A549 (cell line): ENCODE data around the gene TUBD1. TPM values are rescaled to one million over a fixed set of nuclear protein-coding genes. Genes with fewer than 3 reads are reported as not detected.

Source experiments
- ATAC-seq, 2 experiments: fragments of 200-7000 bp in 1 of 2; fragments of >200 bp in 1 of 2; cut with Nextera tagmentation in 1 of 2; cut with Tn5 transposase in 1 of 2; 3 replicates each; pipeline versions ENCODE4 v1.8.0 to v1.9.1; 2018 to 2020; ENCODE audit warnings: mild to moderate bottlenecking in 1 of 2, moderate library complexity in 1 of 2
- CTCF ChIA-PET: fragments of 300-600 bp; sonication (Branson Sonifier 250); formaldehyde crosslinking; extraction: SDS; loops from one replicate; lab custom pipeline; 2021; ENCODE audit warnings: antibody characterized with exemption, inconsistent platforms; lab: Yijun Ruan, JAX
- POLR2A ChIA-PET: fragments of 350-600 bp; formaldehyde crosslinking; extraction: SDS; loops from one replicate; lab custom pipeline; 2021; ENCODE audit warnings: antibody characterized with exemption, inconsistent platforms; lab: Yijun Ruan, JAX
- DNase-seq, 2 experiments: peaks; one replicate each; pipeline versions ENCODE4 v3.0.0 to v3.0.0-alpha.2; 2011 to 2016; ENCODE audit warnings: low read depth in 1 of 2, low spot score in 1 of 2
- FAIRE-seq: peaks from 2 replicates; lab custom pipeline; 2011; peaks lifted over from hg19 to GRCh38; lab: Jason Lieb, UNC
- H3K27ac ChIP-seq, 2 experiments: fragments of >200 bp; sonication (Bioruptor Twin); formaldehyde crosslinking; 3 replicates each; pipeline ENCODE4 v1.5.1; 2016 to 2017
- H3K4me1 ChIP-seq: fragments of >200 bp; sonication (Bioruptor Twin); formaldehyde crosslinking; 3 replicates; pipeline ENCODE4 v1.6.1; 2016
- H3K4me2 ChIP-seq: fragments of >200 bp; sonication (Bioruptor Twin); formaldehyde crosslinking; 3 replicates; pipeline ENCODE4 v1.6.1; 2016
- H3K4me3 ChIP-seq: fragments of >200 bp; sonication (Bioruptor Twin); formaldehyde crosslinking; 3 replicates; pipeline ENCODE4 v1.5.1; 2016
- H3K9me3 ChIP-seq: fragments of >200 bp; sonication (Bioruptor Twin); formaldehyde crosslinking; 3 replicates; pipeline ENCODE4 v1.6.1; 2016
- CEBPB ChIP-seq, 2 experiments: fragments of >200 bp in 1 of 2; sonication (Bioruptor Twin) in 1 of 2; formaldehyde crosslinking in 1 of 2; IDR thresholded peaks; 2 replicates each; pipeline ENCODE4 v1.6.1; 2012 to 2016
- HMGXB4 ChIP-seq: fragments of 250-450 bp; sonication (Bioruptor Pico); IDR thresholded peaks from 2 replicates; pipeline ENCODE4 v1.5.0; 2021; ENCODE audit warnings: mild to moderate bottlenecking, moderate library complexity, borderline replicate concordance
- WGBS: methylation state at CpG from one replicate; pipeline ENCODE4 v1.1.6; 2017; ENCODE audit errors: missing lambda C conversion rate; 5-methylcytosine and 5-hydroxymethylcytosine counted together
- polyA plus RNA-seq, 4 experiments: library from polyadenylated mRNA; depleted of rRNA in 3 of 4; stranded (reverse); fragments of >200 nt; fragmentation: RNase III in 1 of 4; extraction: RNeasy Plus Mini Kit Qiagen cat#74134 plus additional on column Dnase treatment in 1 of 4; gene quantifications; 2 replicates in 3 of 4; 3 replicates in 1 of 4; pipeline ENCODE4 v1.2.3, GENCODE V29; 2011 to 2017
- small RNA-seq, 6 experiments: library from RNA; depleted of rRNA; stranded (forward); fragments of <200 nt; gene quantifications; one replicate each; pipeline ENCODE3, GENCODE V24; 2012

Gene TUBD1
- polyA plus RNA-seq, 2 of the 4 experiments (the other 2 are of a cell fraction): 15.9 to 24.4 TPM

GRCh38 chr17:59810894-59811153 is 81.9 kb downstream of the TUBD1 start:
- TF ChIP-seq CEBPB (IDR thresholded peaks at IDR 0.05) (0 out of 4 replicates have a peak, but pooled peaks of 1 of the 2 experiments have one; percentile 1), HMGXB4 (CRISPR knock-in tag) (no peak)
- TF ChIP-seq, all 56 proteins: peak for 1
- Histone ChIP-seq H3K4me2 (peak overlapping the region; percentile 44), H3K4me1 (peaks cover 82% of the 10 kb centered on the region), H3K9me3 (no peaks in the 10 kb centered on the region), H3K4me3 (no peak overlapping the region), H3K27ac (peak overlapping the region; percentile 80 to 87)
- FAIRE-seq (peak; percentile 23), ATAC-seq (no peak), DNase-seq (no peak)
- ChIA-PET CTCF (interaction anchor here (0.9 to 1.3 kb wide), 2 partner anchors 14 to 19 kb away, joined by 3 to 4 read pairs; no protein-coding TSS in a partner anchor), POLR2A (interaction anchor here (1.3 to 1.5 kb wide), 2 partner anchors 27 to 32 kb away, joined by 4 to 12 read pairs; no protein-coding TSS in a partner anchor)
- WGBS: 79% methylated on average over 1 of the region's 1 CpG

Small RNA genes lying within 50 kb of the gene (small RNA-seq; reads per million reads assigned to genes)
- gene RNU6-450P: 0 reads per million in 6 experiments
- 0 reads per million in 6 experiments for gene RPS29P21

Other genes starting within 250 kb of the TUBD1 start
- gene PTRH2, start 185.5 kb downstream of the TUBD1 start, polyA plus RNA-seq (2011; rRNA removed): 169 and 171 TPM in 2 replicates
- gene PTRH2, start 185.5 kb downstream of the TUBD1 start, polyA plus RNA-seq (2017; fragmentation: RNase III; extraction: RNeasy Plus Mini Kit Qiagen cat#74134 plus additional on column Dnase treatment): 109 to 114 TPM (median 111 TPM) in 3 replicates
- 638 and 726 TPM in 2 replicates for gene VMP1, start 185.3 kb downstream of the TUBD1 start, polyA plus RNA-seq (2011; rRNA removed)
- 354 to 422 TPM (median 395 TPM) in 3 replicates for gene VMP1, start 185.3 kb downstream of the TUBD1 start, polyA plus RNA-seq (2017; fragmentation: RNase III; extraction: RNeasy Plus Mini Kit Qiagen cat#74134 plus additional on column Dnase treatment)
- 53.7 and 57.3 TPM in 2 replicates for gene RPS6KB1, start 178 bp upstream of the TUBD1 start, polyA plus RNA-seq (2011; rRNA removed)
- gene RPS6KB1, start 178 bp upstream of the TUBD1 start, polyA plus RNA-seq (2017; fragmentation: RNase III; extraction: RNeasy Plus Mini Kit Qiagen cat#74134 plus additional on column Dnase treatment): 67.3 to 81.7 TPM (median 69.4 TPM) in 3 replicates
- gene RNFT1, start 71.8 kb upstream of the TUBD1 start, polyA plus RNA-seq (2011; rRNA removed): 28.9 and 29.9 TPM in 2 replicates
- 16.2 to 18.0 TPM (median 17.0 TPM) in 3 replicates for gene RNFT1, start 71.8 kb upstream of the TUBD1 start, polyA plus RNA-seq (2017; fragmentation: RNase III; extraction: RNeasy Plus Mini Kit Qiagen cat#74134 plus additional on column Dnase treatment)
- gene HEATR6, start 186.0 kb upstream of the TUBD1 start, polyA plus RNA-seq (2011; rRNA removed): 44.0 and 47.6 TPM in 2 replicates
- gene HEATR6, start 186.0 kb upstream of the TUBD1 start, polyA plus RNA-seq (2017; fragmentation: RNase III; extraction: RNeasy Plus Mini Kit Qiagen cat#74134 plus additional on column Dnase treatment): 20.7 to 22.9 TPM (median 21.1 TPM) in 3 replicates